HFF-Myc (cell line): ENCODE results near the gene SSBP3.
"Not testable (repeated sequence)": the region's sequence is repeated elsewhere in the genome, so short reads cannot be mapped to it uniquely, and the experiment has no call there.

ENCODE experiments used
- DNase-seq: peaks from one replicate; pipeline ENCODE4 v3.0.0-alpha.2; 2011; ENCODE audit warnings: low read depth; ENCODE audit errors: extremely low read depth
- H3K4me3 ChIP-seq: replicated peaks from 2 replicates; pipeline ENCODE4 v1.5.1; 2011; ENCODE audit warnings: low read depth, mild to moderate bottlenecking, control low read depth, low read length
- CTCF ChIP-seq: IDR thresholded peaks from 2 replicates; pipeline ENCODE4 v1.5.1; 2012; ENCODE audit warnings: mild to moderate bottlenecking, low read depth, low read length, control low read depth; ENCODE audit errors: missing control alignments

Gene SSBP3

GRCh38 chr1:54437783-54438182 is 31.6 kb upstream of the SSBP3 start:
- DNase-seq: no peak
- no peak overlapping the region for H3K4me3 ChIP-seq
- no peak for TF ChIP-seq CTCF

- TF ChIP-seq CTCF: no peak
- no peak overlapping the region for H3K4me3 ChIP-seq
- no peak for DNase-seq
Measured at GRCh38 chr1:54436826-54437225, 30.6 kb upstream of the SSBP3 start.

- no peak for TF ChIP-seq CTCF
- no peak for DNase-seq
- H3K4me3 ChIP-seq: no peak overlapping the region
Measured at GRCh38 chr1:54429838-54430237, 23.6 kb upstream of the SSBP3 start.

GRCh38 chr1:54428837-54429518 is 22.8 kb upstream of the SSBP3 start:
- TF ChIP-seq CTCF: no peak
- DNase-seq: no peak

GRCh38 chr1:54425152-54425584 is 19.0 kb upstream of the SSBP3 start:
- DNase-seq: no peak
- no peak for TF ChIP-seq CTCF
- no peak overlapping the region for H3K4me3 ChIP-seq

More at GRCh38 chr1:54428837-54429518, 22.8 kb upstream of the SSBP3 start:
- H3K4me3 ChIP-seq: no peak overlapping the region

GRCh38 chr1:54424398-54424797 is 18.2 kb upstream of the SSBP3 start:
- no peak overlapping the region for H3K4me3 ChIP-seq
- TF ChIP-seq CTCF: no peak

GRCh38 chr1:54421101-54421504 is 14.9 kb upstream of the SSBP3 start:
- peak; percentile 93 for DNase-seq
- TF ChIP-seq CTCF: no peak
- H3K4me3 ChIP-seq: no peak overlapping the region

More at GRCh38 chr1:54424398-54424797, 18.2 kb upstream of the SSBP3 start:
- no peak for DNase-seq

- DNase-seq, H3K4me3 ChIP-seq: not testable (repeated sequence)
Measured at GRCh38 chr1:54418598-54418997, 12.4 kb upstream of the SSBP3 start.
